ENCODE results near the gene MFSD6L.

GRCh38 chr17:8822401-8823035 lies 23.4 kb upstream of the MFSD6L start:
- TF ChIP-seq CTCF (IDR thresholded peaks at IDR 0.05) = no peak
- no peak for TF ChIP-seq POLR2A (IDR thresholded peaks at IDR 0.05)
